SK-N-SH (cell line): ENCODE results near the gene BAIAP3. TPM values are rescaled to one million over a fixed set of nuclear protein-coding genes. Genes with fewer than 3 reads are reported as not detected.

Source experiments
- CTCF ChIA-PET: fragments of 300-600, 350-600 bp; formaldehyde crosslinking; extraction: SDS; loops from one replicate; lab custom pipeline; 2021; lab: Yijun Ruan, JAX
- POLR2A ChIA-PET: fragments of 350-600 bp; sonication (Branson Sonifier 250); formaldehyde crosslinking; extraction: SDS; loops from one replicate; lab custom pipeline; 2020; ENCODE audit warnings: antibody characterized with exemption, inconsistent platforms; lab: Yijun Ruan, JAX
- DNase-seq: peaks from one replicate; pipeline ENCODE4 v3.0.0; 2012
- H2AFZ ChIP-seq: fragments of 200-600 bp; sonication (generic); 2 replicates; pipeline ENCODE4 v1.8.1; 2016; ENCODE audit warnings: antibody characterized with exemption, mild to moderate bottlenecking, low read depth
- H3F3A ChIP-seq: fragments of 200-600 bp; sonication (generic); replicated peaks from 2 replicates; pipeline ENCODE3; 2016; ENCODE audit warnings: antibody characterized with exemption, mild to moderate bottlenecking; ENCODE audit not compliant: insufficient read depth
- H3K27ac ChIP-seq, 2 experiments: fragments of 200-500 bp in 1 of 2; fragments of 200-600 bp in 1 of 2; sonication (Bioruptor generic) in 1 of 2; sonication (generic), shearing (Covaris generic) in 1 of 2; 2 replicates each; pipeline versions ENCODE4 v1.5.1 to v1.6.1; 2014 to 2016; ENCODE audit warnings: low read depth in 2 of 2, inconsistent platforms in 1 of 2, low read length in 1 of 2, mild to moderate bottlenecking in 1 of 2, mixed read lengths in 1 of 2
- H3K27me3 ChIP-seq: fragments of 200-600 bp; sonication (generic), shearing (Covaris generic); 2 replicates; pipeline ENCODE4 v1.6.1; 2016; ENCODE audit warnings: mixed run types; ENCODE audit not compliant: insufficient read depth
- H3K36me3 ChIP-seq, 2 experiments: fragments of 200-500 bp in 1 of 2; fragments of 200-600 bp in 1 of 2; sonication (Bioruptor generic) in 1 of 2; sonication (generic) in 1 of 2; replicated peaks in 1 of 2; 2 replicates each; pipeline versions ENCODE3 to v1.5.1; 2014 to 2016; ENCODE audit warnings: low read length in 1 of 2, mild to moderate bottlenecking in 1 of 2; ENCODE audit not compliant: insufficient read depth in 2 of 2, control insufficient read depth in 1 of 2
- H3K4me1 ChIP-seq, 2 experiments: fragments of 200-500 bp in 1 of 2; fragments of 200-600 bp in 1 of 2; sonication (Bioruptor generic) in 1 of 2; sonication (generic), shearing (Covaris generic) in 1 of 2; 2 replicates each; pipeline versions ENCODE4 v1.5.1 to v1.6.1; 2014 to 2016; ENCODE audit warnings: low read depth in 1 of 2, low read length in 1 of 2, mixed run types in 1 of 2; ENCODE audit not compliant: insufficient read depth in 2 of 2, control insufficient read depth in 1 of 2
- H3K4me2 ChIP-seq: fragments of 200-600 bp; sonication (generic), shearing (Covaris generic); 2 replicates; pipeline ENCODE4 v1.6.1; 2017; ENCODE audit warnings: mixed run types
- H3K4me3 ChIP-seq, 2 experiments: fragments of 200-500 bp in 1 of 2; fragments of 200-600 bp in 1 of 2; sonication (Bioruptor generic) in 1 of 2; sonication (generic), shearing (Covaris generic) in 1 of 2; 2 replicates each; pipeline versions ENCODE4 v1.5.1 to v1.8.1; 2014 to 2016; ENCODE audit warnings: low read depth in 2 of 2, inconsistent platforms in 1 of 2, low read length in 1 of 2, mild to moderate bottlenecking in 1 of 2, mixed read lengths in 1 of 2, moderate library complexity in 1 of 2
- H3K79me2 ChIP-seq: fragments of 200-600 bp; sonication (generic); 2 replicates; pipeline ENCODE4 v1.8.1; 2017; ENCODE audit warnings: mild to moderate bottlenecking; ENCODE audit not compliant: insufficient read depth
- H3K9ac ChIP-seq: fragments of 200-600 bp; sonication (generic); 2 replicates; pipeline ENCODE4 v1.6.1; 2017; ENCODE audit warnings: mixed run types
- H3K9me2 ChIP-seq: fragments of 200-600 bp; sonication (generic); 2 replicates; pipeline ENCODE4 v1.6.1; 2017; ENCODE audit warnings: mixed run types
- H3K9me3 ChIP-seq: fragments of 200-600 bp; sonication (generic); 2 replicates; pipeline ENCODE4 v1.6.1; 2017; ENCODE audit warnings: mixed run types, mild to moderate bottlenecking, moderate library complexity
- H4K20me1 ChIP-seq: fragments of 200-600 bp; sonication (generic); 2 replicates; pipeline ENCODE4 v1.6.1; 2017; ENCODE audit warnings: mild to moderate bottlenecking, mixed run types; ENCODE audit not compliant: insufficient read depth
- CHD2 ChIP-seq: fragments of 150-350 bp; IDR thresholded peaks from 2 replicates; pipeline ENCODE4 v1.6.1; 2018; ENCODE audit warnings: low read length; ENCODE audit not compliant: partially characterized antibody
- CTCF ChIP-seq: fragments of 200-600 bp; sonication (generic); IDR thresholded peaks from 2 replicates; pipeline ENCODE4 v1.6.1; 2017; ENCODE audit warnings: antibody characterized with exemption, mild to moderate bottlenecking, moderate library complexity
- ELF1 ChIP-seq: IDR thresholded peaks from 2 replicates; pipeline ENCODE4 v1.4.0; 2012
- EP300 ChIP-seq, 2 experiments: IDR thresholded peaks; 2 replicates each; pipeline versions ENCODE4 v1.4.0 to v1.6.1; 2012; ENCODE audit warnings: borderline replicate concordance in 1 of 2, low read depth in 1 of 2, low read length in 1 of 2
- EZH2phosphoT487 ChIP-seq: fragments of 200-600 bp; sonication (generic); IDR thresholded peaks from 2 replicates; pipeline ENCODE4 v1.6.1; 2017; ENCODE audit warnings: low read depth, mixed run types, mild to moderate bottlenecking, antibody characterized with exemption, moderate library complexity, borderline replicate concordance
- FOXJ3 ChIP-seq: sonication (generic); formaldehyde crosslinking; IDR thresholded peaks from 2 replicates; pipeline ENCODE4 v1.5.1; 2020; ENCODE audit warnings: mild to moderate bottlenecking, missing genetic modification reagents
- FOXM1 ChIP-seq: IDR thresholded peaks from 2 replicates; pipeline ENCODE4 v1.4.0; 2012; ENCODE audit warnings: low read depth, mild to moderate bottlenecking
- GATA2 ChIP-seq: sonication (generic); formaldehyde crosslinking; IDR thresholded peaks from 2 replicates; pipeline ENCODE4 v1.5.0; 2020; ENCODE audit warnings: mild to moderate bottlenecking, missing genetic modification reagents
- JUND ChIP-seq: IDR thresholded peaks from 2 replicates; pipeline ENCODE4 v1.4.0; 2012
- MEF2A ChIP-seq: IDR thresholded peaks from 2 replicates; pipeline ENCODE4 v1.4.0; 2012; ENCODE audit warnings: low read depth, borderline replicate concordance
- MXI1 ChIP-seq: IDR thresholded peaks from 2 replicates; pipeline ENCODE4 v1.6.1; 2012; ENCODE audit warnings: mild to moderate bottlenecking, low read depth, low read length, improper control_type of control experiment
- NFIC ChIP-seq: IDR thresholded peaks from 2 replicates; pipeline ENCODE4 v1.4.0; 2012; ENCODE audit warnings: borderline replicate concordance
- NRF1 ChIP-seq: IDR thresholded peaks from 2 replicates; pipeline ENCODE4 v1.6.1; 2012; ENCODE audit warnings: low read depth, mild to moderate bottlenecking, low read length
- PBX3 ChIP-seq: IDR thresholded peaks from 2 replicates; pipeline ENCODE4; 2012
- RAD21 ChIP-seq: IDR thresholded peaks from 2 replicates; pipeline ENCODE4 v1.6.1; 2012; ENCODE audit warnings: mild to moderate bottlenecking, low read length
- RFX5 ChIP-seq: IDR thresholded peaks from 2 replicates; pipeline ENCODE4 v1.6.1; 2012; ENCODE audit warnings: mild to moderate bottlenecking, improper control_type of control experiment, low read length
- SIN3A ChIP-seq: IDR thresholded peaks from 2 replicates; pipeline ENCODE4 v1.6.1; 2012; ENCODE audit warnings: low read depth, mild to moderate bottlenecking, low read length, moderate library complexity, borderline replicate concordance
- SMC3 ChIP-seq: IDR thresholded peaks from 2 replicates; pipeline ENCODE4 v1.6.1; 2012; ENCODE audit warnings: low read depth, low read length, improper control_type of control experiment
- TAF1 ChIP-seq: IDR thresholded peaks from 2 replicates; pipeline ENCODE4 v1.6.1; 2012; ENCODE audit warnings: low read depth, mild to moderate bottlenecking, low read length, moderate library complexity, borderline replicate concordance
- TCF12 ChIP-seq: IDR thresholded peaks from 2 replicates; pipeline ENCODE4 v1.4.0; 2012
- TEAD4 ChIP-seq: IDR thresholded peaks from 2 replicates; pipeline ENCODE4 v1.4.0; 2012; ENCODE audit warnings: mild to moderate bottlenecking, borderline replicate concordance; ENCODE audit not compliant: insufficient read depth
- USF2 ChIP-seq: fragments of 150-350 bp; IDR thresholded peaks from 2 replicates; pipeline ENCODE4 v1.6.1; 2017; ENCODE audit warnings: antibody characterized with exemption, low read length, low read depth, borderline replicate concordance
- WGBS: methylation state at CpG from one replicate; pipeline ENCODE4 v1.1.6; 2017; ENCODE audit warnings: low lambda C conversion rate; 5-methylcytosine and 5-hydroxymethylcytosine counted together
- polyA plus RNA-seq, 3 experiments: library from polyadenylated mRNA; depleted of rRNA; stranded (reverse); fragments of >200 nt; gene quantifications; 2 replicates each; pipeline ENCODE4 v1.2.3, GENCODE V29; 2012

BAIAP3 gene
- polyA plus RNA-seq, 1 of the 3 experiments (the other 2 are of a cell fraction) = 1.1 TPM

- H3K79me2 ChIP-seq = peaks cover 82% of the 10 kb centered on the region
- H3K9me3 ChIP-seq = no peaks in the 10 kb centered on the region
- H3K4me2 ChIP-seq = no peak overlapping the region
- H4K20me1 ChIP-seq = peaks cover 32% of the 10 kb centered on the region; the same call in 1 of the 2 replicates
- no peak overlapping the region for H3K4me3 ChIP-seq
- H3K9ac ChIP-seq = no peak overlapping the region
- DNase-seq = no peak
- peaks cover 0 to 4% of the 10 kb centered on the region in 2 experiments; a peak in 2 of 4 replicates for H3K4me1 ChIP-seq
- H3K27ac ChIP-seq = no peak overlapping the region
- no peak overlapping the region for H2AFZ ChIP-seq
- H3K27me3 ChIP-seq = no peaks in the 10 kb centered on the region
- H3K9me2 ChIP-seq = no peaks in the 10 kb centered on the region
- WGBS = 78% methylated on average over 21 of the region's 33 CpGs
- H3K36me3 ChIP-seq = peaks cover 0 to 4% of the 10 kb centered on the region in 2 experiments
- ChIA-PET POLR2A (no interaction called here), CTCF (interaction anchor here (0.7 to 1.2 kb wide), 3 partner anchors 8 to 56 kb away, joined by 3 to 4 read pairs (median 3); no protein-coding TSS in a partner anchor)
- TF ChIP-seq SIN3A (no peak), ELF1 (no peak), NRF1 (no peak), CTCF (no peak), USF2 (no peak), GATA2 (CRISPR knock-in tag) (no peak), EP300 (IDR thresholded peaks at IDR 0.05; ENCODE audit: borderline replicate concordance in 1 of 2, low read depth in 1 of 2, low read length in 1 of 2) (no peak), EZH2phosphoT487 (no peak), FOXM1 (no peak)
- H3F3A ChIP-seq = peaks cover 5% of the 10 kb centered on the region
Measured at GRCh38 chr16:1356061-1356900, 22.8 kb downstream of the BAIAP3 start.

- Histone ChIP-seq H2AFZ (no peak overlapping the region), H4K20me1 (peaks cover 32% of the 10 kb centered on the region; the same call in 1 of the 2 replicates), H3K36me3 (peaks cover 4 to 12% of the 10 kb centered on the region in 2 experiments), H3K9me3 (no peaks in the 10 kb centered on the region), H3K27ac (no peak overlapping the region), H3K27me3 (no peaks in the 10 kb centered on the region), H3K9ac (no peak overlapping the region), H3F3A (peaks cover 5% of the 10 kb centered on the region), H3K79me2 (peaks cover 78% of the 10 kb centered on the region), H3K4me3 (no peak overlapping the region), H3K4me2 (no peak overlapping the region), H3K9me2 (no peaks in the 10 kb centered on the region), H3K4me1 (no peaks in the 10 kb centered on the region)
- 81% methylated on average over 15 of the region's 19 CpGs for WGBS
- POLR2A ChIA-PET = no interaction called here
- CTCF ChIA-PET = interaction anchor here (1.5 kb wide), 1 partner anchor 22 kb away, joined by 3 read pairs; no protein-coding TSS in a partner anchor
- DNase-seq = no peak
- TF ChIP-seq TAF1 (no peak), PBX3 (no peak), JUND (no peak), EP300 (IDR thresholded peaks at IDR 0.05; ENCODE audit: borderline replicate concordance in 1 of 2, low read depth in 1 of 2, low read length in 1 of 2) (no peak), RFX5 (no peak), CHD2 (no peak), MEF2A (no peak), SMC3 (no peak), TCF12 (no peak), NFIC (no peak), RAD21 (no peak), MXI1 (no peak), TEAD4 (no peak), FOXJ3 (no peak), ELF1 (no peak)
Measured at GRCh38 chr16:1357906-1358566, 24.6 kb downstream of the BAIAP3 start.
